CD14-positive monocyte (primary cell): ENCODE results near the gene IRF6. TPM values are rescaled to one million over a fixed set of nuclear protein-coding genes. Genes with fewer than 3 reads are reported as not detected.

Experiments used
- DNase-seq, 3 donors: peaks; one replicate each; pipeline ENCODE4 v3.0.0-alpha.2; 2011 to 2022
- H2AFZ ChIP-seq: 2 replicates; pipeline ENCODE4 v1.6.0; 2012; ENCODE audit warnings: mild to moderate bottlenecking, low read depth, low read length, inconsistent platforms; ENCODE audit not compliant: insufficient read depth, poor library complexity, severe bottlenecking
- H3K27ac ChIP-seq, 2 donors: 1 replicate in 1 of 2; 2 replicates in 1 of 2; pipeline ENCODE4 v1.5.1; 2012 to 2013; ENCODE audit warnings: low read length in 2 of 2, control low read depth in 1 of 2, inconsistent platforms in 1 of 2, low read depth in 1 of 2, mild to moderate bottlenecking in 1 of 2
- H3K27me3 ChIP-seq, 2 donors: one replicate each; pipeline versions ENCODE4 v1.6.0 to v1.6.1; 2011 to 2013; ENCODE audit warnings: low read length in 2 of 2; ENCODE audit not compliant: control insufficient read depth in 2 of 2, insufficient read depth in 2 of 2
- H3K36me3 ChIP-seq, 2 donors: replicated peaks in 1 of 2; 1 replicate in 1 of 2; 2 replicates in 1 of 2; pipeline versions ENCODE4 v1.5.1 to v1.6.1; 2012 to 2013; ENCODE audit warnings: low read length in 2 of 2, control low read depth in 1 of 2, inconsistent platforms in 1 of 2, mild to moderate bottlenecking in 1 of 2; ENCODE audit not compliant: insufficient read depth in 2 of 2, control insufficient read depth in 1 of 2
- H3K4me1 ChIP-seq, 2 donors: 1 replicate in 1 of 2; 2 replicates in 1 of 2; pipeline versions ENCODE4 v1.5.1 to v1.6.1; 2012 to 2013; ENCODE audit warnings: low read length in 2 of 2, control low read depth in 1 of 2, inconsistent platforms in 1 of 2, mild to moderate bottlenecking in 1 of 2, moderate library complexity in 1 of 2; ENCODE audit not compliant: insufficient read depth in 2 of 2, control insufficient read depth in 1 of 2
- H3K4me2 ChIP-seq: replicated peaks from 2 replicates; pipeline ENCODE3; 2012; ENCODE audit warnings: low read length, moderate library complexity, mild to moderate bottlenecking; ENCODE audit not compliant: poor library complexity, severe bottlenecking; ENCODE audit errors: extremely low read depth
- H3K4me3 ChIP-seq, 3 experiments: fragments of 200-600 bp in 1 of 3; sonication (generic) in 1 of 3; replicated peaks in 1 of 3; 1 replicate in 2 of 3; 2 replicates in 1 of 3; pipeline ENCODE4 v1.5.1; 2011 to 2013; ENCODE audit warnings: low read length in 3 of 3, mild to moderate bottlenecking in 3 of 3, control low read depth in 2 of 3, low read depth in 2 of 3, inconsistent platforms in 1 of 3, moderate library complexity in 1 of 3
- H3K79me2 ChIP-seq: 2 replicates; pipeline ENCODE4 v1.6.0; 2012; ENCODE audit warnings: mild to moderate bottlenecking, control low read depth, inconsistent platforms, low read length, moderate library complexity; ENCODE audit not compliant: insufficient read depth
- H3K9ac ChIP-seq: 2 replicates; pipeline ENCODE4 v1.6.0; 2017; ENCODE audit warnings: low read length, mild to moderate bottlenecking; ENCODE audit not compliant: insufficient read depth, poor library complexity, severe bottlenecking
- H3K9me3 ChIP-seq, 2 donors: replicated peaks in 1 of 2; 1 replicate in 1 of 2; 2 replicates in 1 of 2; pipeline versions ENCODE4 v1.5.1 to v1.6.1; 2012 to 2013; ENCODE audit warnings: low read length in 2 of 2, control low read depth in 1 of 2; ENCODE audit not compliant: control insufficient read depth in 1 of 2, insufficient read depth in 1 of 2
- H4K20me1 ChIP-seq: 2 replicates; pipeline ENCODE4 v1.6.0; 2012; ENCODE audit warnings: mild to moderate bottlenecking, low read length, control low read depth, moderate library complexity; ENCODE audit not compliant: insufficient read depth
- H3K27ac Mint-ChIP-seq, 7 donors: one replicate each; pipeline ENCODE4 v1.8.0; 2020; ENCODE audit warnings: mild to moderate bottlenecking in 7 of 7, mixed read lengths in 7 of 7, moderate library complexity in 6 of 7, inconsistent platforms in 2 of 7
- H3K27me3 Mint-ChIP-seq, 3 donors: one replicate each; pipeline ENCODE4 v1.8.0; 2021 to 2022; ENCODE audit warnings: low read depth in 3 of 3, mild to moderate bottlenecking in 3 of 3, mixed read lengths in 3 of 3, moderate library complexity in 3 of 3, inconsistent platforms in 1 of 3
- H3K36me3 Mint-ChIP-seq, 2 donors: one replicate each; pipeline ENCODE4 v1.8.0; 2020; ENCODE audit warnings: mixed read lengths in 2 of 2, inconsistent platforms in 1 of 2, mild to moderate bottlenecking in 1 of 2
- H3K4me1 Mint-ChIP-seq: one replicate; pipeline ENCODE4 v1.8.0; 2020; ENCODE audit warnings: mild to moderate bottlenecking, mixed read lengths
- H3K4me3 Mint-ChIP-seq, 2 donors: one replicate each; pipeline ENCODE4 v1.8.0; 2020; ENCODE audit warnings: mild to moderate bottlenecking in 2 of 2, mixed read lengths in 2 of 2, moderate library complexity in 1 of 2
- H3K9me3 Mint-ChIP-seq, 7 donors: one replicate each; pipeline ENCODE4 v1.8.0; 2020 to 2022; ENCODE audit warnings: mixed read lengths in 7 of 7, mild to moderate bottlenecking in 6 of 7, moderate library complexity in 6 of 7, inconsistent platforms in 2 of 7
- CTCF ChIP-seq: fragments of 200-600 bp; IDR thresholded peaks from one replicate; pipeline ENCODE4 v1.8.0; 2022; ENCODE audit warnings: antibody characterized with exemption, mild to moderate bottlenecking
- WGBS: methylation state at CpG from one replicate; pipeline ENCODE4 v1.1.5; 2013; ENCODE audit warnings: missing lambda C conversion rate; ENCODE audit not compliant: insufficient coverage; 5-methylcytosine and 5-hydroxymethylcytosine counted together
- intact Hi-C, 2 donors: fragments of 100-400 bp; cut with micrococcal nuclease; formaldehyde crosslinking; loops; one replicate each; pipeline versions ENCODE4 v1.15.0 to v1.15.1; 2023
- polyA plus RNA-seq, 3 donors: library from polyadenylated mRNA; depleted of rRNA in 1 of 3; unstranded in 2 of 3; stranded (reverse) in 1 of 3; fragments of 300-500 nt in 2 of 3; fragments of >200 nt in 1 of 3; fragmentation: Illumina TruSeq in 2 of 3; gene quantifications; 1 replicate in 2 of 3; 2 replicates in 1 of 3; pipeline ENCODE4 v1.2.3, GENCODE V29; 2012 to 2021

Gene IRF6
- polyA plus RNA-seq, 3 donors = 0.21 to 0.62 (median 0.35) TPM

GRCh38 chr1:209743145-209743482, 62.8 kb downstream of the IRF6 start:
- Mint-ChIP-seq H3K27ac (no peak overlapping the region), H3K4me1 (peaks cover 7% of the 10 kb centered on the region), H3K27me3 (peaks cover 0 to 6% (median 2%) of the 10 kb centered on the region in 3 donors), H3K9me3 (no peaks in the 10 kb centered on the region), H3K36me3 (no peaks in the 10 kb centered on the region), H3K4me3 (no peak overlapping the region)
- no peaks in the 10 kb centered on the region for H3K79me2 ChIP-seq
- no peak for TF ChIP-seq CTCF
- no peak overlapping the region for H2AFZ ChIP-seq
- no peak overlapping the region for H3K27ac ChIP-seq
- intact Hi-C loops = loop anchor here (5.0 to 10.0 kb wide), 2 partner anchors 41 to 48 kb away; partner anchors contain the start of gene HSD11B1 (in 1 of the 2)
- H3K9me3 ChIP-seq = no peaks in the 10 kb centered on the region
- WGBS = no CpG with 5 or more reads among the region's 2 CpGs
- H3K9ac ChIP-seq = no peak overlapping the region
- no peak overlapping the region for H3K4me2 ChIP-seq
- no peaks in the 10 kb centered on the region for H4K20me1 ChIP-seq
- DNase-seq = no peak
- no peaks in the 10 kb centered on the region for H3K36me3 ChIP-seq
- no peaks in the 10 kb centered on the region for H3K27me3 ChIP-seq
- H3K4me1 ChIP-seq = peaks cover 8 to 9% of the 10 kb centered on the region in 2 donors
- no peak overlapping the region for H3K4me3 ChIP-seq

- H3K4me1 Mint-ChIP-seq = peaks cover 4% of the 10 kb centered on the region
- no peak for DNase-seq
- no peak overlapping the region for H3K4me2 ChIP-seq
These were observed 63.4 kb downstream of the IRF6 start for GRCh38 chr1:209742409-209743144.

More at GRCh38 chr1:209742409-209743144, 63.4 kb downstream of the IRF6 start:
- Mint-ChIP-seq H3K27me3 (peaks cover 0 to 6% (median 2%) of the 10 kb centered on the region in 3 donors), H3K4me3 (no peak overlapping the region), H3K36me3 (no peaks in the 10 kb centered on the region), H3K27ac (no peak overlapping the region), H3K9me3 (no peaks in the 10 kb centered on the region)
- no peaks in the 10 kb centered on the region for H4K20me1 ChIP-seq
- H3K9ac ChIP-seq = no peak overlapping the region
- no peak overlapping the region for H2AFZ ChIP-seq
- 50% methylated on average over 1 of the region's 8 CpGs for WGBS
- no peaks in the 10 kb centered on the region for H3K36me3 ChIP-seq
- intact Hi-C loops = loop anchor here (5.0 to 10.0 kb wide), 2 partner anchors 40 to 48 kb away; partner anchors contain the start of gene HSD11B1 (in 1 of the 2)
- H3K79me2 ChIP-seq = no peaks in the 10 kb centered on the region
- no peaks in the 10 kb centered on the region for H3K27me3 ChIP-seq
- H3K4me1 ChIP-seq = peaks cover 4 to 5% of the 10 kb centered on the region in 2 donors
- no peaks in the 10 kb centered on the region for H3K9me3 ChIP-seq
- TF ChIP-seq CTCF = no peak
- H3K4me3 ChIP-seq = no peak overlapping the region
- no peak overlapping the region for H3K27ac ChIP-seq
